ENCODE data around the gene SLC47A1.
"Not testable (repeated sequence)": the region's sequence is repeated elsewhere in the genome, so short reads cannot be mapped to it uniquely, and the experiment has no call there.

Gene SLC47A1, protein sequence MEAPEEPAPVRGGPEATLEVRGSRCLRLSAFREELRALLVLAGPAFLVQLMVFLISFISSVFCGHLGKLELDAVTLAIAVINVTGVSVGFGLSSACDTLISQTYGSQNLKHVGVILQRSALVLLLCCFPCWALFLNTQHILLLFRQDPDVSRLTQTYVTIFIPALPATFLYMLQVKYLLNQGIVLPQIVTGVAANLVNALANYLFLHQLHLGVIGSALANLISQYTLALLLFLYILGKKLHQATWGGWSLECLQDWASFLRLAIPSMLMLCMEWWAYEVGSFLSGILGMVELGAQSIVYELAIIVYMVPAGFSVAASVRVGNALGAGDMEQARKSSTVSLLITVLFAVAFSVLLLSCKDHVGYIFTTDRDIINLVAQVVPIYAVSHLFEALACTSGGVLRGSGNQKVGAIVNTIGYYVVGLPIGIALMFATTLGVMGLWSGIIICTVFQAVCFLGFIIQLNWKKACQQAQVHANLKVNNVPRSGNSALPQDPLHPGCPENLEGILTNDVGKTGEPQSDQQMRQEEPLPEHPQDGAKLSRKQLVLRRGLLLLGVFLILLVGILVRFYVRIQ

DNA sequence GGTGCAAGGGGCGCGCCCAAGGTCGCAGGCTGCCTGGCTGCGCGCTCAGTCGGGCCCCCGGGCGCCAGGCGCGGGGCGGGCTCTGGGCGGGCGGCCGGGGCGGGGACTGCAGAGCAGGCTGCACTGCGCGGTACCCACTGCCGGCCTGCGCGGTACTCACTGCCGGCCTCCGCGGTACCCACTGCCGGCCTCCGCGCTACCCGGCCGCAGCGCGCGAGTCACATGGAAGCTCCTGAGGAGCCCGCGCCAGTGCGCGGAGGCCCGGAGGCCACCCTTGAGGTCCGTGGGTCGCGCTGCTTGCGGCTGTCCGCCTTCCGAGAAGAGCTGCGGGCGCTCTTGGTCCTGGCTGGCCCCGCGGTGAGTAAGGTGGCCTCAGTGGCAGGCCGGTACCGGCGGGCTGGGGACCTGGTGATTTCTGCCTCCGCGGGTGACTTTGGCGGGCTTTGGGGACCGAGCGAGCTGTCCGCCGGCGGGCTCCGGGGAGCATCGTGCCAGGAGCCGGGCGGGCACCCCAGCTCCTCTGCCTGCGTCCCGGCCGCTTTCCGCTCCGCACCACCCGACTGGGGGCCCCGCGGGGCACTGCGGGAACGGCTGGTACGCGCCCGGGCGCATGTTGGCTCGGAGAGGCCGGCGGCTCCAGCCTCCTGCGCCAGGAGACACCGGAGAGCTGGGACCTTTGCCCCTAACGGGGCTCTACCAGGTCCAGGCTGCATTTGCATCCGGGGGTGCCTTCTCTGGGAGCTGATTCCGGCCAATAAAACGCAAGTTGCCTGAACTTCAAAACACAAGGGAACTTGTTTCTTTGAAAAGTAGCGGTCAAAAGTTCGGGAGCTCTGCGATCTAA is at the start of gene SLC47A1:
Gene SLC47A1 (plus strand): TSS at position 137 of the 844 bp plus-strand sequence. CDS start 86 bp downstream, at position 223.
- peak; percentile 56 for DNase-seq (ENCODE audit: low read depth)

DNA sequence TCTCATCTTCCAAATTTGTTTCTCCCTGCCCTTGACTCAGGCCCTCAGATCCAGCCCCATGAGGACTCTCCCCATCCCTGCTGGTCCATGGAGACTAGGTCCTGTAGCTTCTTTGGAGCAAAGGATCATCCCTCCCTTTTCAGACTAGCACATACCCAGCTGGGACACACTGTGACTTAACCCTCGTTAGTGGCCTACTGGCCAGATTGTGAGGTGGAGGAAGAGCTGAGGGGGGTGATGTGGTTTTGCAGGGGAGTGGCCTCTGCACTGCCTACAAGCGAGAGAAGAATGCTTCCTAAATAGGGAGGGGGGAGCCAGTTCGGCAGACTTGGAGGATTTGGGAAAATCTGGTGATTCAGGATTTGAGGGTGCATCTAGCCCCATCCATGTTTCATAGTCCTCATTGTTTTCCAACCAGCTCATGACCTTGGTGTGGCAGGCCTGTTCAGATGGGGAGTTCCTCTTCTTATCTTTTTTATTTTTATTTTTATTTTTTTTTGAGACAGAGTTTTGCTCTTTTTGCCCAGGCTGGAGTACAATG is 47.8 kb upstream of the SLC47A1 start:
- DNase-seq (ENCODE audit: low read depth) = no peak

DNA sequence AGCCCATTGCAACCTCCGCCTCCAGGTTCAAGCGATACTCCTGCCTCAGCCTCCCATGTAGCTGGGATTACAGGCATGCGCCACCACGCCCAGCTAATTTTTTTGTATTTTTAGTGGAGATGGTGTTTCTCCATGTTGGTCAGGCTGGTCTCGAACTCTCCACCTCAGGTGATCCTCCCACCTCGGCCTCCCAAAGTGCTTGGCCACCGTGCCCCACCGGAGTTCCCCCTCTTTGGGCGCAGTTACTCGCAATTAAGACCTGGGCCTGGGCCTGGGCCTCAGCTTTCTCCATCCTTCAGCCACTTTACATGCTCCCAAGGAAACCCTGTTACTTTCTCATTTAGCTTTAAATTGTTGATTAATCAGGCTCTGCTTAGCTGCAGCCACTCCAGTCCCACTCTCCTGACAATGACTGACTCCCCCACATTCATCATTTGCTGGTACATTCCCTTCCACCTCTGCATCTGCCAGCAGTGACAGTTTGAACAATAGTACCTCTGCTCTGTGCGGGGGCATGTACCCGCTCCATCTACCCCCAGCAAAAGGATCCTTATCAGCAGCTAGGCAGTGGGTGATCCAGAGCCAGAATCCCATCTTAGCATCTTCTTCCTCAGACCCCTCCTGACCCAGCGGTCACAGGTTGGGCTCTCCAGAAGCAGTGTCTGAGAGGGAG is 47.2 kb upstream of the SLC47A1 start:
- DNase-seq (ENCODE audit: low read depth) = no peak

DNA sequence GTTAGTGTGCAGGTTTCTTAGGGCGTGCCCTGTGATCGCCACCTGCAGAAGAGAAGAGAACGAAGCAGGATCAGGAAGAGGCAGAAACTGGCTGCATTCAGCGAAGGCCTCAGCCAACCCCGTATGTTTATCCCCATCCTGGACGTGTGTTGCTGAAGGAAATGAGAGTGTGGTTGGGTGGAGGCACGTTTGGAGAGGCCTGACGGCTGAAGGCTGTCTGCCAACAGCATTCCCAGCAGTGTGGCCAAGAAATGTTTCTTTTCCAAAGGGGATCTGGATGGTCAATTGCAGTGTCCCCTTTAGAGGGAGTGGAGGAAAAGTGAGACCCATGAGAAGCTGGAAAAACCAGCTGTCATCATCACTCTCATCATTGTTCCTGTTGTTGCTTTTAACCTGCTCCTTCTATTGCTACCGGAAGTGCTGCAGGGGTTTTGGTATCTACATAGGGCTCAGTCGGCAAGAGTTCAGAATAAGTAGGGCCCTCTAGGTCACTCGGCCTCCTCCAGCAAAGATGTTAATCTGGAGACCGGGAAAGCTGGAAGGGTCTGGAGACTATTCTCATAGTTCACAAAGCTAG is 46.5 kb upstream of the SLC47A1 start:
- DNase-seq (ENCODE audit: low read depth) = no peak

DNA sequence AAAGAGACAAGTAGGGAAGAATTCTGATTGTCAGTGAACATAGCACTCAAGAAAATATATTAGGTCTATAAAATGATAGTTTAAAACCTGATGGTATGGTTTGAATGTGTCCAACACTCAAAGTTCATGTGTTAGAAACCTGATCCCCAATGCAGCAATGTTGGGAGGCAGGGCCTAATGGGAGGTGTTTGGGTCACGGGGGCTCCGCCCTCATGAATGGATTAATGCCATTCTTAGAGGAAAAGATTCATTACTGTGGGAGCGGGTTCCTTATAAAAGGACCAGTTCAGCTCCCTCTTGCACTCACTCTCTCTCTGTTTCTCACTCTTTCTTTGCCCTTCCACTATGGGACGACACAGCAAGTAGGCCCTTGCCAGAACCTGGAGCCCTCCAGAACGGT is 41.5 kb upstream of the SLC47A1 start:
- no peak for DNase-seq (ENCODE audit: low read depth)

DNA sequence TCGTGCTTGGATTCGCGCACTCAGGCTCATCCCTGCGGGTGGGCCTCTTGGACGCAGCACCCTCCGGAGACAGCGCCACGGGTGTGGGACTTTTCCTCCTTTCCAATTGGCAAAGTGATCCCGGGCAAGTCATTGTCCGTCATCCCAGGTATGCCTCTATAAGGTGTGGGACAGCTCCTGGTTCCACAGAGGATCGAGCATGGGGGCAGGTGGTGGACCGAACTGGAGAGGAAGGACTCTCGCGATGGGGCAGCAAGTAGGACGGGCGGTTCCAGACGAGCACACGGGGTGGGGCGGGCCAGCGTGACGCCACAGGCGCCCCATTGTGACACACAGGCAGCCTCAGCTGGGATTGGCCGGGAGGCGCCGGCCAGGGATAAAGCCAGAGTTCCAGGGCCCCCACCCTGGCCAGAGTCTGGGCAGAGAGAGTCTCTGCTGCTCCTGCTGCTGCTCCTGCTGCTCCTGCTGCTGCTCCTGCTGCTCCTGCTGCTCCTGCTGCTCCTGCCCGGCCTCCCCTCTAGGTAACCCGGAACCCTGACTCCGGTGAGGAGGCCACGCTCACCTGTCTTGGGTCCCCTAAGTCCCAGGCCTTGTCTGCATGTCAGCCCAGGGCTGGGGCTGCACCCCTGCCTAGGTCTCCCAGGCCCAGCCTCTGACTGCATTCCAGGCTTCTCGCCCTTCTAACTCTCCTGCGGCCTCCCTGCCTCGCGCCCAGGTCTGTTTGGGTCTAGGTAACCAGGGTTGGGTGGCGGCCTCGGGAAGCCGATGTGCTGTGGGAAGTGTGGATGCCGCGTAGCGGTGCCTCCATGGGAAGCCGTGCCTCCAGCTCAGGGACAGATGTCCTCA is 38.5 kb upstream of the SLC47A1 start:
- no peak for DNase-seq (ENCODE audit: low read depth)

DNA sequence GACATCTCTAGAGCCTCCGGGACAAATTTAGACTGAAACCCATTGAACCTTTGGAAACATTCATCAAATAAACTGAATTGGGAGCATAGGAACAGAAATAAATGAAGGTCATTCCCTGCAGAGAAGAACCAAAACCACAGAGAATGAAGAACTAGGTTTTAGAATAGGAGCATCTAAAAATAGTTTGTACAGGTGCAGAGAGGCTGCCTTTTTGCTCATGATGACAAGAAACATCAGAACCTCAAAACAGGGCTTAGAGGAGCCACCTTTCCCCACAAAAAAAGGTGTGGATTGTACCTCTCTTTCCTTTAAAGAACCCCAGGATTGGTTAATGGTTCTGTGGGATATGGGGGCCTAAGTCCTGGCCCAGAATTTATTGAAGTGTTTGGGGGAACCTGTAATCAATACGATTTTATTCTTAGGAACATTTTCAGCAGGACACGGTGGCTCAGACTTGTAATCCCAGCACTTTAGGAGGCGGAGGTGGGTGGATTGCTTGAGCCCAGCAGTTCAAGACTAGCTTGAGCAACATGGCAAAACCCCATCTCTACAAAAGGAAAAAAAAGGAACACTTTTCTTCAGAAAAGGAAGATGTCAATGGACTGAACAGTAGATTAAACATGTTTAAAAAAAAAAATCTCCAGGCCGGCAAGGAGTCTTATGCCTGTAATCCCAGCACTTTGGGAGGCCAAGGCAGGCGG is 37.7 kb upstream of the SLC47A1 start:
- no peak for DNase-seq (ENCODE audit: low read depth)

DNA sequence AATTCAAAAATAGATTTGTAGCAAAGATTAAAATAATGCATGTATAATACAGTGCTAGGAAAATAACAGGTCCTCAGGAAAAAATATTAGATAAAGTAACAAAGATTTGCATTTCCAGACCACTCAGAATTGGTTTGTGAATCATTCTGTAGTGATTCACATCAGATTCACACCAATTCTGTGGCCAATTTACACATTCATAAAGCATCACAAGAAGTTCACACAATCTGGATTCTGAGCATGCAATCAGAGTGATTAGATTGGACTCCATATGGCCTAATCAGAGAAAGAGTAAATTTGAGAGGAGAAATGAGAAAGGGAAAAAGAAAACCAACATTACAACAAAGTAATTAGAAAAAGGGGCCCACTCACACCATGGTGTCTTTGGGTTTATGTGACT is 36.0 kb upstream of the SLC47A1 start:
- DNase-seq (ENCODE audit: low read depth) = no peak

DNA sequence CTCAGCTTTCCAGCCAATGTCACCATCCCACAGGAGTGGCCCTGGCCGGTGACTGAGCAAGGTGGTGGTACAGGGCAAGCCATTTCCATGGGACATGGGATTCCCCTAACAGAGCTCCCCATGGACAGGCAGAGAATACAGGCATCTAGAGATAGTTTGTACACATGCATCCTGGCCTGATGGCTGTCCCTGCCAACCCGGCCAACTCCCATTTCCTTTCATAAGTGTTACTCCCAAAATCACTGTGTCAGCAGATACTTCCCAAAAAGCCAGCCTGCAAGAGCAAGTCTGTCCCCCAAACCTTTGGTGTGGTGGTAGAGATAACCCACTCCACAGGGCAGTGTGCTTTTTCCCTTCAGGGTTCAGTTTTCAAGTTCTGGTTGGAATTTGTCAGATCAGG is 32.4 kb upstream of the SLC47A1 start:
- DNase-seq (ENCODE audit: low read depth) = no peak

DNA sequence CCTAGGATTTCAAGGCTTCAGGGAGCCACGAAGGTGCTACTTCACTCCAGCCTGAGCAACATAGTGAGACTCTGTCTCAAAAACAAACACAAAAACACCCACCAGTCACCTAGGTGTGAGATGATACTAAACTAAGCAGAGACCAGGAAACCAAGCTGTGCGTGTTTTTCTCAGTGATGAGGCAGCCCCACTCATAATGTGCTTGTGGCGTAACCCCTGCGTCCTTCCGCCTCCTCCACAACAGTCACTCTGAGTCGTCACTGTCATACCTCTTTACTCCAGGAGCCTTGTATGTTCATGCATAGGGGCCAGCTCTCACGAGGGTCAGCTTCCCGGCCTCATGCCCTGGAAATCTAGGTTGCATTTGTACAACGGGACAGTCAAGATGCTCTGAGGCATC is 31.1 kb upstream of the SLC47A1 start:
- peak; percentile 11 for DNase-seq (ENCODE audit: low read depth)

DNA sequence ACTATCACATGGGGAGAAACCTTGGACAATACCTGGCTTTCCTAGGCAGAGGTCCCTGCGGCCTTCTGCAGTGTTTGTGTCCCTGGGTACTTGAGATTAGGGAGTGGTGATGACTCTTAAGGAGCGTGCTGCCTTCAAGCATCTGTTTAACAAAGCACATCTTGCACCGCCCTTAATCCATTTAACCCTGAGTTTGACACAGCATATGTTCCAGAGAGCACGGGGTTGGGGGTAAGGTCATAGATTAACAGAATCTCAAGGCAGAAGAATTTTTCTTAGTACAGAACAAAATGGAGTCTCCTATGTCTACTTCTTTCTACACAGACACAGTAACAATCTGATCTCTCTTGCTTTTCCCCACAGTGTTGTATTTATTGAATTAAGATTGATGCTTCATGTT is 28.1 kb upstream of the SLC47A1 start:
- not testable (repeated sequence) for DNase-seq (ENCODE audit: low read depth)

DNA sequence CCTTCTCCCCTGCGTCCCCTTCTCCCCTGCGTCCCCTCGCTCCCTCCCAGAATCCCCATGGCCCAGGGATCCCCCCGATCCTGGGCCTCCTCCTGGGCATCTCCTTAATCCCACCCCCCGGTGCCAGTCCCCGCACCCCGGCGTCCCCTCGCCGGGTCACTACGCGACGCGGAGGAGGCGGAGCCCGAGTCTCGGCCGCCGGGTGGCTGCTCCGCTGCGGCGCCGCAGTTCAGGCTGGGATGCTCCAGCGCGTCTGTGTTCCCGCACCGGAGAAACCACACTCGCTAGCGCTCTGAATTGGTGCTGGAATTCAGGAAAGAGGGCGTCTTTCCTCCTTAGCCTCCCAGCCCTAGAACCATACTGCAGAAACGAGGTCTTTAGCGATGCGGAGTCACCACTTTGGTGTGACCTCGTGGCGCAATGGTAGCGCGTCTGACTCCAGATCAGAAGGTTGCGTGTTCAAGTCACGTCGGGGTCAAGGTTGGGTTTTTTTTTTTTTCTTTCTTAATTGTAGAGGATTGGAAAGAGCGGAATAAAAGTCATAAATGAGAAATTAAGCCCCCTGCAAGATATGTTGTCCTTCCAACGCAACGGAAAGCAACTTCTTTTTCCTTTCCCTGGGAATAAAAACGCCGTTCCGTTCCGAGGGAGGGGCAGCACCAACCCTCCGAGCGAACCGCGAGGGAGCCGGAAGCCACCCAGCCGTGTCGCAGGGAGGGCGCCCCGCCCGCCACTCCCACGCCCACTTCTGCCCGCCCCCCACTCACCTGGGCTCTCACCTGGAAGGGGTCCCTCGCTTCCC is 25.7 kb upstream of the SLC47A1 start:
- peak; percentile 94 for DNase-seq (ENCODE audit: low read depth)

DNA sequence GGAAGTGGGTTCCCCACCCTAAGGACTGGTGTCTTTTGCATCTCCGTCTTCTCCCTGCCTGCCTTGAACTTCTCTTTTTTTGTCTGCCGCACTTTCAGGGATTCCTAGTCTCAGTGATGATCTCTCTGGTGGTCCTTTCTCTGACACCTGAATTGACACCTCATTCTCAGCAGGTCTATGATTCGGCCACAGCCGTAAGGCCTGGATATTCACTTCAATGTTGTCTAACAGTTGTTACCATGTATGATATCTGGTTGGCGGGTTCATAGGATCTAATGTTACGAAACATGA is 25.1 kb upstream of the SLC47A1 start:
- DNase-seq (ENCODE audit: low read depth) = no peak

DNA sequence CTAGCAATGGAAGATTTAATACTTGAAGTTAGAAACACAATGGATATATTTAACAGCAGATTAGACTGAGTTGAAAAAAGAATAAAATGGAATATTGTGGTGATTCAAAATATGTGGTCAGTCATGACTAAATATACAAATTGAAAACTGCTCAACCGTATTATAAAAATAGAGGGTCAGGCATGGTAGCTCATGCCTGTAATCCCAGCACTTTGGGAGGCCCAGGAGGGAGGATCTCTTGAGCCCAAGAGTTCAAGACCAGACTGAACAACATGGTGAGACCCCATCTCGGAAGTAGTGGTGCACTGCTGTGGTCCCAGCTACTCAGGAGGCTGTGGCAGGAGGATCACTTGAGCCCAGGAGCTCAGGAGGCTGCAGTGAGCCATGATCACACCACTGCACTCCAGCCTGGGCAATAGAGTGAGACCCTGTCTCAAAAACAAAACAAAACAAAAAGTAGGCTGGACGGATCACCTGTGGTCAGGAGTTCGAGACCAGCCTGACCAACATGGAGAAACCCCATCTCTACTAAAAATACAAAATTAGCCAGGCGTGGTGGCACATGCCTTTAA is 24.3 kb upstream of the SLC47A1 start:
- not testable (repeated sequence) for DNase-seq (ENCODE audit: low read depth)

DNA sequence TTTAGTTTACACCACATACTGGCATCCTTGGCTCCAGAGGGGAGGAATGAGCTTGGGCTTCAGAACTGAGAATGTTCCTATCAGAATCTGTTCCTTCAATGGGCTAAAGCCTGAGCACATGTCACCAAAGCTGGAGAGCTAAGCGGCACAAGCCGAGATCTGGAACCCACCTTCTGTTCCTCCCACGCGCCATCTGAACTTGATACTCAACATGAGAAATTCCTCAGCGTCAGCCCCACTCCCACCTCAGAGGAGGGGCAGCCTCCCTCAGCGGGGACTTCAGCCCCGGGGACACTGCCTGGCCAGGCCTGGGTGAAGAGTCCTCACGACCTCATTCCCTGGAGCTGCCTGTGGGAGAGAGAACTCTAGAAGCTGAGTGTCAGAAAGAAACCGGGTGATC is 22.8 kb upstream of the SLC47A1 start:
- no peak for DNase-seq (ENCODE audit: low read depth)

DNA sequence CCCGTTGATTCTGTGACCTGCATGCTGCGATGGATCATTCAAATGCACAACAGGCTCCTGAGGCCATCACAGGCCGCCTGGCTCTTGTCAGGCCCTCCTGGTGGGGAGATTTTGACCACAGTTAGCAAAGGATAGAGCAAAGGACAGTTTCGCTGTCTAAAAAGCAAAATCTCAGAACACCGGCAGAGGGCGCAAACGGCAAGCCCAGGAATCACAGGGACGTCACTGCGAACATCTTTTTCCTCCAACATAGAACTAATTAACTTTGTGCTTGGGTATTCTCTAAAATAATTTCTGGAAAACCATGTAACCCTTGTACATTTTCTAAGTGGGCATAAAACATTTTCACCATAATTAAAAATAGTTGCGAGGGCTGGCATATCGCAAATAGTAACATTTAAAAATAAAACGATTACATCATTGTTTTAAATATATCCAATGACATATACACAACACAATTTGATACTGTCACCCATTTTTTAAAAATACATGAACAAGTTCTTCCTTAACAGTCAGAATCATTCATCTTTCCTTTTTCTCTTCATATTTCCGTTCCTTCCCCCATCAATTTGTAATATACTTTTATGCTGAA is 19.7 kb upstream of the SLC47A1 start:
- peak; percentile 75 for DNase-seq (ENCODE audit: low read depth)

DNA sequence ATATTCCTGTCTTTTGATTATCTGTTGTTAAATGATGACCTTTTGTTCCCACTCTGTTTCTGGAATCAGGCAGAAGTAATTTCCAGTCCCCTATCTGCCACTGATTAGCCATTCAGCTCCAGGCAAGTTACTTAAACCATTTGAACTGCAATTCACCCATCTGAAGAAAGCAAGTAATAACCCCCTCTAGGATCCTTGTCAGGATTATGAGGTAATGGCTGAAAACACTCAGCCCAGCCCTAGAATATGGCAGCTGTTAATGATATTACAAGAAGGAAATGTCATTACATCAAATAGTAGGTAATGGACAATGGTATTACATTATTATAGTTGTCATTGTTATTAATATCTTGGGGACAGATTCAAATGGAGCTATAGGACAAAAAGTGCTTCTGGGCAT is 16.0 kb upstream of the SLC47A1 start:
- no peak for DNase-seq (ENCODE audit: low read depth)

DNA sequence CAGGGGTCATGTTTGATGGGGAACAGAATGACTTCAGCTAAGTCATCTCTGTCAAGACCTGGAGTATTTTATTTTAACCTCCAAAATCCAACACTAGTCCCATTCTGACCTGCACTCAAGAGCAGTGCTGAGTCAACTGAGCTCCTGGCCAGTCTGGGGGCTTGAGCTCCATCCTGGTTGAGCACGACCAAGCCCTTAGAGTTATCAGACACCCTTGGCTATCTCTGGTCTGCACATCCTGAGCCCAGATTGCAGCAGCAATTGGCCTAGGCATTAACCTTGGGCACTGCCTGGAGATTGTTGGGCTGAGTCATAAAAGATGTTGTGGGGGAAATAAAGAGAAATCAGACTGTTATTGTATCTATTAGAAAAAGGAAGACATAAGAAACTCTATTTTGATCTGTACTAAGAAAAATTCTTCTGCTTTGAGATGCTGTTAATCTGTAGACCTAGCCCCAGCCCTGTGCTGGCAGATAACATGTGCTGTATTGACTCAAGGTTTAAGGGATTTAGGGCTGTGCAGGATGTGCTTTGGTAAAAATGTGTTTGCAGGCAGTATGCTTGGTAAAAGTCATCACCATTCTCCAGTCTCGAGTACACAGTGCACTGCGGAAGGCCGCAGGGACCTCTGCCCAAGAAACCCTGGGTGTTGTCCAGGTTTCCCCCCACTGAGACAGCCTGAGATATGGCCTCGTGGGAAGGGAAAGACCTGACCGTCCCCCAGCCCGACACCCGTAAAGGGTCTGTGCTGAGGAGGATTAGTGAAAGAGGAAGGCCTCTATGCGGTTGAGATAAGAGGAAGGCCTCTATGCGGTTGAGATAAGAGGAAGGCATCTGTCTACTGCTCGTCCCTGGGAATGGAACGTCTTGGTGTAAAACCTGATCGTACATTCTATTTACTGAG is 14.0 kb upstream of the SLC47A1 start:
- not testable (repeated sequence) for DNase-seq (ENCODE audit: low read depth)
